GM18519 (cell line): Measurements from ENCODE around the gene USP35.

Experiments used
- ATAC-seq: cut with Tn5 transposase; IDR thresholded peaks from one replicate; pipeline ENCODE4 v1.9.1; 2021; ENCODE audit warnings: mild to moderate bottlenecking, moderate library complexity; ENCODE audit not compliant: unreplicated experiment, low FRiP score

Gene USP35

GRCh38 chr11:78259777-78260487 is 71.2 kb downstream of the USP35 start:
- no peak for ATAC-seq

- no peak for ATAC-seq
Measured at GRCh38 chr11:78261367-78261766, 72.6 kb downstream of the USP35 start.

- ATAC-seq, result no peak
Measured at GRCh38 chr11:78261828-78262227, 73.1 kb downstream of the USP35 start.

GRCh38 chr11:78262238-78262637 is 73.5 kb downstream of the USP35 start:
- no peak for ATAC-seq

GRCh38 chr11:78262691-78263090 is 74.0 kb downstream of the USP35 start:
- no peak for ATAC-seq
